ENCODE data around the gene SLC25A21. TPM values are rescaled to one million over a fixed set of nuclear protein-coding genes. Genes with fewer than 3 reads are reported as not detected.

Gene SLC25A21
- total RNA-seq, 1 donor from 2014 or later, result 1.2 TPM

GRCh38 chr14:37142835-37143401 lies 29.5 kb downstream of the SLC25A21 start:
- no peak overlapping the region for H3K27ac Mint-ChIP-seq (ENCODE audit: unreplicated experiment)
- TF ChIP-seq CTCF (IDR thresholded peaks at IDR 0.05; ENCODE audit: unreplicated experiment), result no peak
- no peaks in the 10 kb centered on the region for H3K36me3 Mint-ChIP-seq (ENCODE audit: low read depth, unreplicated experiment)
- no peaks in the 10 kb centered on the region for H3K9me3 Mint-ChIP-seq (ENCODE audit: unreplicated experiment)
- DNase-seq (ENCODE audit: low spot score), result no peak
- H3K27me3 Mint-ChIP-seq (ENCODE audit: unreplicated experiment), result no peaks in the 10 kb centered on the region
- no peak overlapping the region for H3K4me3 Mint-ChIP-seq (ENCODE audit: unreplicated experiment)
- H3K4me1 Mint-ChIP-seq (ENCODE audit: unreplicated experiment), result no peaks in the 10 kb centered on the region

- Mint-ChIP-seq H3K27ac (ENCODE audit: unreplicated experiment) (no peak overlapping the region), H3K9me3 (ENCODE audit: unreplicated experiment) (no peaks in the 10 kb centered on the region), H3K27me3 (ENCODE audit: unreplicated experiment) (no peaks in the 10 kb centered on the region), H3K36me3 (ENCODE audit: low read depth, unreplicated experiment) (no peaks in the 10 kb centered on the region), H3K4me3 (ENCODE audit: unreplicated experiment) (no peak overlapping the region), H3K4me1 (ENCODE audit: unreplicated experiment) (no peaks in the 10 kb centered on the region)
- no peak for TF ChIP-seq CTCF (IDR thresholded peaks at IDR 0.05; ENCODE audit: unreplicated experiment)
- DNase-seq (ENCODE audit: low spot score), result no peak
These were observed 32.2 kb downstream of the SLC25A21 start for GRCh38 chr14:37140176-37140575.

- H3K4me3 Mint-ChIP-seq (ENCODE audit: unreplicated experiment), result no peak overlapping the region
- no peaks in the 10 kb centered on the region for H3K27me3 Mint-ChIP-seq (ENCODE audit: unreplicated experiment)
- no peak for DNase-seq (ENCODE audit: low spot score)
- no peak overlapping the region for H3K27ac Mint-ChIP-seq (ENCODE audit: unreplicated experiment)
- no peaks in the 10 kb centered on the region for H3K4me1 Mint-ChIP-seq (ENCODE audit: unreplicated experiment)
- H3K36me3 Mint-ChIP-seq (ENCODE audit: low read depth, unreplicated experiment), result no peaks in the 10 kb centered on the region
- H3K9me3 Mint-ChIP-seq (ENCODE audit: unreplicated experiment), result no peaks in the 10 kb centered on the region
- no peak for TF ChIP-seq CTCF (IDR thresholded peaks at IDR 0.05; ENCODE audit: unreplicated experiment)
These were observed 32.7 kb downstream of the SLC25A21 start for GRCh38 chr14:37139710-37140109.

- no peak for TF ChIP-seq CTCF (IDR thresholded peaks at IDR 0.05; ENCODE audit: unreplicated experiment)
- Mint-ChIP-seq H3K27ac (ENCODE audit: unreplicated experiment) (no peak overlapping the region), H3K9me3 (ENCODE audit: unreplicated experiment) (no peaks in the 10 kb centered on the region)
These were observed 33.5 kb downstream of the SLC25A21 start for GRCh38 chr14:37138898-37139297.

GRCh38 chr14:37133284-37133913 lies 39.0 kb downstream of the SLC25A21 start:
- H3K4me1 Mint-ChIP-seq (ENCODE audit: unreplicated experiment), result no peaks in the 10 kb centered on the region
- no peak for TF ChIP-seq CTCF (IDR thresholded peaks at IDR 0.05; ENCODE audit: unreplicated experiment)

More at GRCh38 chr14:37138898-37139297, 33.5 kb downstream of the SLC25A21 start:
- no peak for DNase-seq (ENCODE audit: low spot score)
- H3K4me3 Mint-ChIP-seq (ENCODE audit: unreplicated experiment), result no peak overlapping the region
- H3K4me1 Mint-ChIP-seq (ENCODE audit: unreplicated experiment), result no peaks in the 10 kb centered on the region
- no peaks in the 10 kb centered on the region for H3K27me3 Mint-ChIP-seq (ENCODE audit: unreplicated experiment)
- no peaks in the 10 kb centered on the region for H3K36me3 Mint-ChIP-seq (ENCODE audit: low read depth, unreplicated experiment)

More at GRCh38 chr14:37133284-37133913, 39.0 kb downstream of the SLC25A21 start:
- H3K36me3 Mint-ChIP-seq (ENCODE audit: low read depth, unreplicated experiment), result no peaks in the 10 kb centered on the region
- no peaks in the 10 kb centered on the region for H3K9me3 Mint-ChIP-seq (ENCODE audit: unreplicated experiment)
- no peak for DNase-seq (ENCODE audit: low spot score)
- H3K4me3 Mint-ChIP-seq (ENCODE audit: unreplicated experiment), result no peak overlapping the region
- H3K27me3 Mint-ChIP-seq (ENCODE audit: unreplicated experiment), result no peaks in the 10 kb centered on the region
- no peak overlapping the region for H3K27ac Mint-ChIP-seq (ENCODE audit: unreplicated experiment)

All from endothelial cell (in vitro differentiated cells).